Measurements from ENCODE around the gene RNF43. TPM values are rescaled to one million over a fixed set of nuclear protein-coding genes. Genes with fewer than 3 reads are reported as not detected.

Gene RNF43
- total RNA-seq = under 0.01 TPM in 1 of 2 replicates, not detected in the other

- peak; percentile 52 to 77 for DNase-seq (ENCODE audit: low read depth in 2 of 2)
Measured at GRCh38 chr17:58417300-58418092, at the start of gene RNF43. RNF43 (minus strand) TSS chr17:58417534; CDS start chr17:58415577, 1,957 bp downstream.

GRCh38 chr17:58455491-58455890 lies 38.2 kb upstream of the RNF43 start:
- no peak for DNase-seq (ENCODE audit: low read depth in 2 of 2)

- DNase-seq (ENCODE audit: low read depth in 2 of 2) = no peak
Measured at GRCh38 chr17:58452738-58453137, 35.4 kb upstream of the RNF43 start.

- peak; percentile 65 to 84 for DNase-seq (ENCODE audit: low read depth in 2 of 2)
Measured at GRCh38 chr17:58447039-58447975, 30.0 kb upstream of the RNF43 start.

- DNase-seq (ENCODE audit: low read depth in 2 of 2) = no peak
Measured at GRCh38 chr17:58446086-58446485, 28.8 kb upstream of the RNF43 start.

GRCh38 chr17:58436805-58437239 lies 19.5 kb upstream of the RNF43 start:
- DNase-seq (ENCODE audit: low read depth in 2 of 2) = no peak

- DNase-seq (ENCODE audit: low read depth in 2 of 2) = no peak
Measured at GRCh38 chr17:58436245-58436644, 18.9 kb upstream of the RNF43 start.

- DNase-seq (ENCODE audit: low read depth in 2 of 2) = no peak
Measured at GRCh38 chr17:58432806-58433573, 15.7 kb upstream of the RNF43 start.

GRCh38 chr17:58427807-58428206 lies 10.5 kb upstream of the RNF43 start:
- DNase-seq (ENCODE audit: low read depth in 2 of 2) = no peak

GRCh38 chr17:58421711-58422110 lies 4.4 kb upstream of the RNF43 start:
- DNase-seq (ENCODE audit: low read depth in 2 of 2) = no peak

GRCh38 chr17:58420827-58421226 lies 3.5 kb upstream of the RNF43 start:
- no peak for DNase-seq (ENCODE audit: low read depth in 2 of 2)

GRCh38 chr17:58416937-58417299 lies 416 bp downstream of the RNF43 start:
- no peak for DNase-seq (ENCODE audit: low read depth in 2 of 2)

GRCh38 chr17:58416396-58416795 lies 938 bp downstream of the RNF43 start:
- no peak for DNase-seq (ENCODE audit: low read depth in 2 of 2)

- DNase-seq (ENCODE audit: low read depth in 2 of 2) = no peak
Measured at GRCh38 chr17:58415371-58416055, 1.8 kb downstream of the RNF43 start.

GRCh38 chr17:58414596-58414997 lies 2.7 kb downstream of the RNF43 start:
- no peak for DNase-seq (ENCODE audit: low read depth in 2 of 2)

- no peak for DNase-seq (ENCODE audit: low read depth in 2 of 2)
Measured at GRCh38 chr17:58413684-58414083, 3.6 kb downstream of the RNF43 start.

GRCh38 chr17:58412961-58413586 lies 4.3 kb downstream of the RNF43 start:
- DNase-seq (ENCODE audit: low read depth in 2 of 2) = no peak

- DNase-seq (ENCODE audit: low read depth in 2 of 2) = no peak
Measured at GRCh38 chr17:58412064-58412703, 5.2 kb downstream of the RNF43 start.

GRCh38 chr17:58411408-58411894 lies 5.9 kb downstream of the RNF43 start:
- DNase-seq (ENCODE audit: low read depth in 2 of 2) = no peak
